Mesodermal cell (in vitro differentiated cells): Measurements from ENCODE around the gene MAPKAPK2.

Experiments used
- H3K27ac ChIP-seq: 2 replicates; pipeline ENCODE4 v1.7.0; 2013; ENCODE audit warnings: mild to moderate bottlenecking, low read depth, low read length, moderate library complexity; ENCODE audit not compliant: severe bottlenecking
- H3K36me3 ChIP-seq: 2 replicates; pipeline ENCODE4 v1.7.1; 2013; ENCODE audit warnings: mild to moderate bottlenecking, low read length, moderate library complexity; ENCODE audit not compliant: control insufficient read depth, insufficient read depth
- H3K4me1 ChIP-seq: one replicate; pipeline ENCODE4 v1.7.1; 2013; ENCODE audit warnings: mild to moderate bottlenecking, low read length; ENCODE audit not compliant: insufficient read depth, control insufficient read depth, poor library complexity, severe bottlenecking
- H3K4me3 ChIP-seq: 2 replicates; pipeline ENCODE4 v1.7.0; 2013; ENCODE audit warnings: low read length, control low read depth, mild to moderate bottlenecking; ENCODE audit not compliant: insufficient read depth, poor library complexity, severe bottlenecking; ENCODE audit errors: extremely low read depth
- H3K9me3 ChIP-seq: 2 replicates; pipeline ENCODE4 v1.7.1; 2013; ENCODE audit warnings: mild to moderate bottlenecking, low read length, moderate library complexity; ENCODE audit not compliant: control insufficient read depth
- WGBS, 2 experiments: methylation state at CpG; one replicate each; pipeline ENCODE4 v1.1.5; 2013; ENCODE audit warnings: missing lambda C conversion rate in 2 of 2; ENCODE audit not compliant: insufficient coverage in 2 of 2; 5-methylcytosine and 5-hydroxymethylcytosine counted together

The MAPKAPK2 gene

GRCh38 chr1:206672011-206672688, 12.6 kb upstream of the MAPKAPK2 start:
- Histone ChIP-seq H3K9me3 (no peaks in the 10 kb centered on the region), H3K4me3 (no peak overlapping the region), H3K27ac (peak overlapping the region; percentile 58), H3K36me3 (no peaks in the 10 kb centered on the region), H3K4me1 (peaks cover 14% of the 10 kb centered on the region)
- 47 to 61% methylated on average over 7 of the region's 8 CpGs for WGBS, 2 experiments

DNA sequence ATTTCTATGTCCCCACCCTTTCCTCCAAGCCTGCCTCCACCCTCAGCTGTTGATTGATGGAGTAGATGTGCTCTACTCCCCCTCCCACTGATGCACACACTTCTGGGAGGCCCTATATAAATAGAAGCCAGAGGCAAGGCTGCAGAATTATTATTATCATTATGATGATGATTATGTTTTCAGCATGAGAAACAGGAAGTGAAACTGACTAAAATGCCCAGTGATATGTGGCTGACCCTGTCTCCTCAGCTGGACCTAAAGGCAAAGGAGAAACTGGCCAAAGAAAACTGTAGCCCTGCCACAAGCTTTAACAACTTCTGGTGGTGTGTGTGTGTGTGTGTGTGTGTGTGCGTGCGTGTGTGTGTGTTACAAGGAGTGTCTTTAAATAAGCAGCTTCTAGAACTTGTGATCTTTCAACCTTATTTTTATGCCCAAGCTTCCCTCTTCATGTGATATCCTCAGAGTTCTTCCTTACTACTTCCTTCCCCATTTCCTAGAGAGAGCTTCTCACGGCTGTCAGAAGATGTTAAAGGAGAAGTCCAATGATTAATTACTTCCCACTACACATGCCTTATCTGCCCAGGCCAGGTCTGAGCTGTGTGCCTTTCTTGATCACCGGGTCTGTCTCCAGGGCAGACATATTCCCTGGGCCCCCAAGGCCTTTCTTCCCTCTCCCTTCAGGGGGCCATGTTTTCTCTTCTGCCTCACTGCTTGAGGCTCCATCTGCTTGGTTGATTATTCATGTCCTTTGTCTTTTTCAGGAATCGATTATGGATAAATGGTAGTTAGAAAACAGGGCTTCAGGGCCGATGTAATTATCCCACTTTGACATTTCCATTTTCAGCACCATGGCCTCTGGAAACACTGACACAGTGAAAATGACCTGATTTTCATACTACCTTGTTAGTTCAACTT, 11.6 kb upstream of the MAPKAPK2 start:
- WGBS, 2 experiments, result 0 to 13% methylated on average over 1 of the region's 6 CpGs
- Histone ChIP-seq H3K36me3 (no peaks in the 10 kb centered on the region), H3K4me1 (peaks cover 14% of the 10 kb centered on the region), H3K9me3 (no peaks in the 10 kb centered on the region), H3K27ac (peak overlapping the region; percentile 6), H3K4me3 (no peak overlapping the region)

DNA sequence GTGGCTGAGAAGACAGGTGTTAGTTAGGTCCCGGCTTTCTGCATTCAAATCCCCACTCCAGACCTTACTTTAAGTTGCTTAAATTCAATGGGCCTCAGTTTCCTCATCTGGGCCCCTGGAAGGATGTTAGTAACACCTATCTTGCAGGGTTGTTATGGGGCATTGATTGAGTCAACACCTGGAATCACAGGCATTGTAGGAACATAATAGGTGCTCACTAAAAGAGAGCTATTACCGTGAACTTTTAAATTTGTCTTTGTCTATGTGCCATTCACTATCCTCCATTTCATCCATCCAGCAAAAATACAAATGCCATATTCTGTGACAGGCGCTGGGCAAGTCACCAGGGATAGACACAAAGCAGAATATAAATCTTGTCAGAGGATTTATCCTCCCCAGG, 10.5 kb upstream of the MAPKAPK2 start:
- H3K36me3 ChIP-seq, result no peaks in the 10 kb centered on the region
- H3K9me3 ChIP-seq, result no peaks in the 10 kb centered on the region
- no peak overlapping the region for H3K4me3 ChIP-seq
- H3K4me1 ChIP-seq, result peaks cover 14% of the 10 kb centered on the region
- 90 to 100% methylated on average over 1 to 2 of the region's 3 CpGs for WGBS, 2 experiments
- H3K27ac ChIP-seq, result no peak overlapping the region

- Histone ChIP-seq H3K27ac (peak overlapping the region; percentile 13), H3K4me3 (no peak overlapping the region), H3K4me1 (peaks cover 14% of the 10 kb centered on the region), H3K36me3 (no peaks in the 10 kb centered on the region), H3K9me3 (no peaks in the 10 kb centered on the region)
- WGBS, 2 experiments, result 67 to 100% methylated on average over 1 of the region's 1 CpG
Measured at GRCh38 chr1:206674745-206675175, 9.9 kb upstream of the MAPKAPK2 start.

DNA sequence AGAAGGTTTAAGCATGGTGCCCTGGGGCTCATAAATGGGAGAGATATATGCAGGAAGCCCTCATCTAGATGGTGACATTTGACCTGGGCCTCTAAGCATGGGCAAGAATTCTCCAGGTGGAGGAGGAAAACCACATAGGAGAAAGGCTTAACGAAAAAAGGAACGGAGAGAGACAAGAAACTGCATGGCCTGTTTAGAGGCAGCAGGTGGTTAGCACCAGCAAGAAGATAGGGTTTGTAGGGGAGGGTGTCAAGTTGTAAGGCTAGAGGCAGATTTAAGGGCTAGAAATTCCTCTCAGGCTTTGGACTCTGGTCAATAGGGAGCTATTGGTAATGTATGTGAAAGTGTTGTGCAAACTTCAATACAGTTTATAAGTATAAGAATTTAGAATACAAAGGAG, 8.2 kb upstream of the MAPKAPK2 start:
- H3K36me3 ChIP-seq, result no peaks in the 10 kb centered on the region
- no peak overlapping the region for H3K27ac ChIP-seq
- no peak overlapping the region for H3K4me3 ChIP-seq
- H3K9me3 ChIP-seq, result no peaks in the 10 kb centered on the region
- WGBS, 2 experiments, result 88 to 92% methylated on average over 2 of the region's 2 CpGs
- peaks cover 14% of the 10 kb centered on the region for H3K4me1 ChIP-seq

- Histone ChIP-seq H3K4me1 (peaks cover 6% of the 10 kb centered on the region), H3K27ac (no peak overlapping the region), H3K36me3 (no peaks in the 10 kb centered on the region), H3K4me3 (no peak overlapping the region), H3K9me3 (no peaks in the 10 kb centered on the region)
- WGBS, 2 experiments, result 90% methylated on average over 2 of the region's 3 CpGs; no CpG with 5 or more reads in 1 of the 2 experiments
Measured at GRCh38 chr1:206678490-206678889, 6.2 kb upstream of the MAPKAPK2 start.

GRCh38 chr1:206679738-206680211, 4.9 kb upstream of the MAPKAPK2 start:
- H3K36me3 ChIP-seq, result no peaks in the 10 kb centered on the region
- no peak overlapping the region for H3K4me3 ChIP-seq
- H3K27ac ChIP-seq, result no peak overlapping the region
- 42 to 83% methylated on average over 1 to 3 of the region's 5 CpGs for WGBS, 2 experiments
- peaks cover 6% of the 10 kb centered on the region for H3K4me1 ChIP-seq
- H3K9me3 ChIP-seq, result no peaks in the 10 kb centered on the region

DNA sequence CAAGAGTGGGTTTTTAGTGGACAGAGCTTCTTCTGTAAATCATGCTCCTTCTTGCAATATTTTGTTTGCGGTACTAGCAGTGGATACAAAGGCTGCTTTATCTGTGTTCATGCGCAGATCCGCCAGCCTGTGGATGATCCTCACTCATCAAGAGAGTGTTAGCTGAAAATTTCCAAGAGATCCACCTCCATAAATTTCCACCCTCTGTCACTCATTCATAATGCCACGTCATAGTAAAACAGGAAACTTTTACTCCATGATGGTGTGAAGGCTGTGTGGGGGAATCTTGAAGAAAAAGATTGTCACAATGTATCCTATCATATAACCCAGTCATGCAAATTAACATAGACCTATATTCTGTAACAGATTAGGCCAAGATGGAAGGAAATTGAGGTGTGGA, 4.4 kb upstream of the MAPKAPK2 start:
- WGBS, 2 experiments, result 100% methylated on average over 1 to 2 of the region's 4 CpGs
- H3K36me3 ChIP-seq, result no peaks in the 10 kb centered on the region
- H3K4me1 ChIP-seq, result peaks cover 2% of the 10 kb centered on the region
- no peak overlapping the region for H3K4me3 ChIP-seq
- no peaks in the 10 kb centered on the region for H3K9me3 ChIP-seq
- H3K27ac ChIP-seq, result no peak overlapping the region

DNA sequence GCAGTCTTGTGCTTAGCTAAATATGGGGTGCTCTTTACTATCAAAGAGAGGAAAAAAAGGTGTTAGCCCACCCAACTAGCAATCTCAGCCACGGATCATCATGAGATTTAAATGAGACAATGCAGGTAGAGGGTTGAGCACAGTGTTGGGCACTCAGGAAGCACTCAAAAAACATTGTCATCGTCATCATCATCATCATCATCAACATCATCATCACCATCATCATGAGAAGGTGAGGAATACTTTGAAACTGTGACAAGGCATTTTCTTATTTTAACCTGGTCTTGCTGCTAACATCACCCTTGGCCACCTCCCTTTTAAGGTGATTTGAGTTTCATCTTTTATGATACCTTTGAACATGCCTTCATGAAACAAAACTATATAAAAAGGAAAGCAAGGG, 3.3 kb upstream of the MAPKAPK2 start:
- H3K4me1 ChIP-seq, result no peaks in the 10 kb centered on the region
- H3K9me3 ChIP-seq, result no peaks in the 10 kb centered on the region
- 60% methylated on average over 1 of the region's 2 CpGs; no CpG with 5 or more reads in 1 of the 2 experiments for WGBS, 2 experiments
- H3K36me3 ChIP-seq, result no peaks in the 10 kb centered on the region
- H3K4me3 ChIP-seq, result no peak overlapping the region
- no peak overlapping the region for H3K27ac ChIP-seq

GRCh38 chr1:206682111-206682510, 2.6 kb upstream of the MAPKAPK2 start:
- no peak overlapping the region for H3K4me3 ChIP-seq
- 80% methylated on average over 1 of the region's 3 CpGs; no CpG with 5 or more reads in 1 of the 2 experiments for WGBS, 2 experiments
- no peak overlapping the region for H3K27ac ChIP-seq
- H3K36me3 ChIP-seq, result no peaks in the 10 kb centered on the region
- no peaks in the 10 kb centered on the region for H3K9me3 ChIP-seq
- H3K4me1 ChIP-seq, result peaks cover 4% of the 10 kb centered on the region
